GM19328 (cell line): ENCODE results near the gene NXPH3.
"Not testable (repeated sequence)": the region's sequence is repeated elsewhere in the genome, so short reads cannot be mapped to it uniquely, and the experiment has no call there.

Experiments
- ATAC-seq: cut with Tn5 transposase; IDR thresholded peaks from one replicate; pipeline ENCODE4 v1.9.1; 2021; ENCODE audit warnings: mild to moderate bottlenecking, moderate library complexity; ENCODE audit not compliant: unreplicated experiment

The NXPH3 gene

GRCh38 chr17:49575679-49576087 is at the start of gene NXPH3:
Gene NXPH3 (plus strand): TSS chr17:49575871. CDS start chr17:49576220, 349 bp downstream.
- no peak for ATAC-seq

- no peak for ATAC-seq
Measured at GRCh38 chr17:49527927-49528651, 47.6 kb upstream of the NXPH3 start.

GRCh38 chr17:49528966-49529365 is 46.7 kb upstream of the NXPH3 start:
- no peak for ATAC-seq

- no peak for ATAC-seq
Measured at GRCh38 chr17:49530118-49530517, 45.6 kb upstream of the NXPH3 start.

GRCh38 chr17:49543860-49544259 is 31.8 kb upstream of the NXPH3 start:
- ATAC-seq, result no peak

GRCh38 chr17:49545007-49545660 is 30.5 kb upstream of the NXPH3 start:
- ATAC-seq, result no peak

GRCh38 chr17:49545806-49546545 is 29.7 kb upstream of the NXPH3 start:
- no peak for ATAC-seq

- ATAC-seq, result no peak
Measured at GRCh38 chr17:49546546-49547535, 28.8 kb upstream of the NXPH3 start.

- no peak for ATAC-seq
Measured at GRCh38 chr17:49547566-49547965, 28.1 kb upstream of the NXPH3 start.

- ATAC-seq, result no peak
Measured at GRCh38 chr17:49548051-49548505, 27.6 kb upstream of the NXPH3 start.

- no peak for ATAC-seq
Measured at GRCh38 chr17:49548506-49549310, 27.0 kb upstream of the NXPH3 start.

GRCh38 chr17:49549311-49549605 is 26.4 kb upstream of the NXPH3 start:
- ATAC-seq, result no peak

GRCh38 chr17:49549691-49550678 is 25.7 kb upstream of the NXPH3 start:
- ATAC-seq, result no peak

- ATAC-seq, result not testable (repeated sequence)
Measured at GRCh38 chr17:49550764-49551163, 24.9 kb upstream of the NXPH3 start.

GRCh38 chr17:49551221-49552069 is 24.2 kb upstream of the NXPH3 start:
- no peak for ATAC-seq

- ATAC-seq, result no peak
Measured at GRCh38 chr17:49552070-49552751, 23.5 kb upstream of the NXPH3 start.

GRCh38 chr17:49553676-49554335 is 21.9 kb upstream of the NXPH3 start:
- no peak for ATAC-seq
